Measurements from ENCODE around the gene METTL26.

Gene METTL26

DNA sequence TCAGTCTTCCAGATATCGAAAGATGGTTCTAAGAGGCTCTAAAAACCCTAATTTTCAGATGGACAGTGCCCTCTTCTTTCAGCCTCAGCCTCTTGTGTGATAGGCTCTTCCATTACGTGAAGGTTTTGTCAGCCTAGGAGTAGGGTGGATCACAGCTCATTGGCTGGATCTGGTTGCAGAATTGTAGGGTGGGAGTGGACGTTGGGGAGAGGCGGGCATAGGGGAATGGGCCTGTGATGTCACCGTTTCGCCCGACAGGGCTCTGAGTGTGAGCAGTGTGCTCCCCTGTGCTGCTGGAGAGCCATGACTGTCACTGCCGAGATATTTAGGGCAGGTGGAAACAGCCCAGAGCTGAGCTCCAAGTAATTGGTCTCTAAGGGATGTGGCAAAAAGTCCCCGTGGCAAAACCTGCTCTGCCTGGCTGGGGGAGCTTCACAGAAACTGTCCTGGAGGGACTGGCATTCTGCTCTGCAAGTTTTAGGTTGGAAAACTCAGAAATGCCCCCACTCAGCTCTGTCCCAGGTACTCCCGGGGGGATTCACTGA is 11.5 kb downstream of the METTL26 start:
- Histone ChIP-seq H3K4me3 (ENCODE audit: low read depth in 1 of 2, low read length in 2 of 2) (no peak overlapping the region), H3K4me1 (ENCODE audit: control insufficient read depth in 1 of 2, insufficient read depth in 2 of 2, low read length in 2 of 2) (peaks cover 0 to 4% of the 10 kb centered on the region in 2 donors), H3K27ac (ENCODE audit: low read depth, low read length) (no peak overlapping the region), H3K27me3 (ENCODE audit: control insufficient read depth in 1 of 2, insufficient read depth in 2 of 2, low read length in 2 of 2) (no peaks in the 10 kb centered on the region), H3K9me3 (ENCODE audit: control insufficient read depth in 1 of 2, low read length in 2 of 2) (no peaks in the 10 kb centered on the region), H3K36me3 (ENCODE audit: control insufficient read depth in 1 of 2, insufficient read depth in 2 of 2, low read length in 2 of 2) (peaks cover 0 to 30% of the 10 kb centered on the region in 2 donors), H3K9ac (ENCODE audit: low read depth in 1 of 2, low read length in 2 of 2) (no peak overlapping the region)

DNA sequence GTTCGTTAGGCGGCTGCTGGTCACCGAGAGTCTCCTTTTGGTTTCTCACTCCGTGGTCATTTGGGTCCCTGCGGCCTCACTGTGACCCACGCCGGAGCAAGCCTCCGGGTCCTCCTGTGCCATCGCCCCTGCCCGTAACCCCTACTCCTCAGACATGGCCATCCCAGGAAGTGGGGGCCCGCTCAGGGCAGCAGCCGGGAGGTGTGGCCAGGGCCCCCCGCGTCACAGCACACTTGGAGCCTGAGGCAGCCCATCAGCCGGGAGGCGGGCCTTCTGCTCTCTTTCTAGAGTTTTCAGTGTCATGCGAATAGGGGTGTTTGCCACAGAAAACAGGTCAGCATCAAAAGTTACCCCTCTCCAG is 13.2 kb downstream of the METTL26 start:
- Histone ChIP-seq H3K9me3 (ENCODE audit: control insufficient read depth in 1 of 2, low read length in 2 of 2) (no peaks in the 10 kb centered on the region), H3K4me1 (ENCODE audit: control insufficient read depth in 1 of 2, insufficient read depth in 2 of 2, low read length in 2 of 2) (peaks cover 0 to 4% of the 10 kb centered on the region in 2 donors), H3K36me3 (ENCODE audit: control insufficient read depth in 1 of 2, insufficient read depth in 2 of 2, low read length in 2 of 2) (peaks cover 0 to 29% of the 10 kb centered on the region in 2 donors), H3K9ac (ENCODE audit: low read depth in 1 of 2, low read length in 2 of 2) (no peak overlapping the region), H3K27ac (ENCODE audit: low read depth, low read length) (no peak overlapping the region), H3K27me3 (ENCODE audit: control insufficient read depth in 1 of 2, insufficient read depth in 2 of 2, low read length in 2 of 2) (no peaks in the 10 kb centered on the region), H3K4me3 (ENCODE audit: low read depth in 1 of 2, low read length in 2 of 2) (no peak overlapping the region)

DNA sequence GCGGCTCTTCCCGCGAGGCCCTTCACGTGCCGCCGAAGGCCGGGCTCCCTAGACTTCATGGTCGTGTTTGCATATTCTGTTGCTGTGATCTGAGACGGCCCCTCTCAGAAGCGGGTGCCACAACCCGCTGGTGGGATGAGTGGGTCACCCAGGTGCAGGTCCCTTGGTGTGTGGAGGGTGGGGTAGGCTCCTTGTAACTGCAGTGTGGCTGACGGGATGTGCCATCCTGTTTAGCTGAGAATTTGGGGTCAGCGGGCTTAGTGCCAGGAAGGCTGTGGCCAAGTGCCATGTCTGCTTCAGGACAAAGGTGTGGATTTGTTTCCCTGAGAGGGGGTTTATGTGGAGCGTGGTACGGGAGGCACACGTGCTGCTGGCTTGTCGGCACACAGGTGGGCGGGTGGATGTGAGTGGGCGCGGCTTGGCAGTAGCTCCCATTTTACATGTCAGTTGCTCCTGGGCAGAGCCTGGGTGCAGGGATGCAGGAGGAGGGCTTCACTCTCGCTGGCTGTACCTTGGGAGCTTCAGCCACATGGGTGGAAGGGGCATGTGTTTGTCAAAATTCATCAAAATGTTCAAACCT is 14.5 kb downstream of the METTL26 start:
- peaks cover 0 to 26% of the 10 kb centered on the region in 2 donors for H3K36me3 ChIP-seq (ENCODE audit: control insufficient read depth in 1 of 2, insufficient read depth in 2 of 2, low read length in 2 of 2)

DNA sequence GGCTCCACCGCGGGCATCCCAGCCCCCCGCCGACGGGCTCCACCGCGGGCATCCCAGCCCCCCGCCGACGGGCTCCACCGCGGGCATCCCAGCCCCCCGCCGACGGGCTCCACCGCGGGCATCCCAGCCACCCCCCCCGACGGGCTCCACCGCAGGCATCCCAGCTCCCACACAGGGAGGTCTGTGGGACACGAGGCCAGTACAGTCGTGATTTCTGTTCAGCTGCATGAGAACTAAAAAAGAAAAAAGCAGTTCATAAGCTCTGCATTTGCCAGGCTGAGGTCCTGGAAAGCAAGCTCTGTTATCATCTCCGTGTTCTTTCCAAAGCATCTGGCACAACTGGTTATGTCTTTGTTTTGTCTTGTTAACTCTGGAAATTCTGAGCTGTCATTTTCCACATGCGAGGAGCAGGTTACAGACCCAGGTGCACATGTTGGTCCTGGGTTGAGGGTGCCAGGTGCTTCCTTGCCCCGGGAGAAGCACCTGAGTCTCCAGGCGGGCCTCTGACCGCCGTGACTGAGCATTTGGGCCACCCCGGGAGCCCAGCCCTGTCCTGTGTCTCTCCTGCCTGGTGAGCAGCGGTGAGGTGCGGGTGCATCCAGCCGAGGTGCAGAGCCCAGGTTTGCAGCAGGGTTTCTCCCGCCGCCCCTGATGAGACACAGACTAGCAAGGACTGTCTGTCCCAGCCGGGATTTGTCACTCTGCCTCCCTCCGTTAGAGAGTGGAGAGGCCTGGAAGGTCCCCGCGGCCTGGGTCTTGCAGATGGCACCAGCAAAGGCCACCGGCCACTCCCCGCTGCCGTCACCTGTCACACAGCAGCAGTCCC is 15.2 kb downstream of the METTL26 start:
- Histone ChIP-seq H3K36me3 (ENCODE audit: control insufficient read depth in 1 of 2, insufficient read depth in 2 of 2, low read length in 2 of 2) (peaks cover 0 to 21% of the 10 kb centered on the region in 2 donors), H3K4me3 (ENCODE audit: low read depth in 1 of 2, low read length in 2 of 2) (no peak overlapping the region), H3K9ac (ENCODE audit: low read depth in 1 of 2, low read length in 2 of 2) (no peak overlapping the region), H3K27ac (ENCODE audit: low read depth, low read length) (no peak overlapping the region), H3K4me1 (ENCODE audit: control insufficient read depth in 1 of 2, insufficient read depth in 2 of 2, low read length in 2 of 2) (peaks cover 0 to 4% of the 10 kb centered on the region in 2 donors), H3K27me3 (ENCODE audit: control insufficient read depth in 1 of 2, insufficient read depth in 2 of 2, low read length in 2 of 2) (no peaks in the 10 kb centered on the region), H3K9me3 (ENCODE audit: control insufficient read depth in 1 of 2, low read length in 2 of 2) (no peaks in the 10 kb centered on the region)

More for the DNA sequence above, 14.5 kb downstream of the METTL26 start:
- H3K4me3 ChIP-seq (ENCODE audit: low read depth in 1 of 2, low read length in 2 of 2) = no peak overlapping the region
- H3K9me3 ChIP-seq (ENCODE audit: control insufficient read depth in 1 of 2, low read length in 2 of 2) = no peaks in the 10 kb centered on the region
- H3K27ac ChIP-seq (ENCODE audit: low read depth, low read length) = no peak overlapping the region
- H3K27me3 ChIP-seq (ENCODE audit: control insufficient read depth in 1 of 2, insufficient read depth in 2 of 2, low read length in 2 of 2) = no peaks in the 10 kb centered on the region
- H3K4me1 ChIP-seq (ENCODE audit: control insufficient read depth in 1 of 2, insufficient read depth in 2 of 2, low read length in 2 of 2) = peaks cover 0 to 4% of the 10 kb centered on the region in 2 donors
- H3K9ac ChIP-seq (ENCODE audit: low read depth in 1 of 2, low read length in 2 of 2) = no peak overlapping the region

DNA sequence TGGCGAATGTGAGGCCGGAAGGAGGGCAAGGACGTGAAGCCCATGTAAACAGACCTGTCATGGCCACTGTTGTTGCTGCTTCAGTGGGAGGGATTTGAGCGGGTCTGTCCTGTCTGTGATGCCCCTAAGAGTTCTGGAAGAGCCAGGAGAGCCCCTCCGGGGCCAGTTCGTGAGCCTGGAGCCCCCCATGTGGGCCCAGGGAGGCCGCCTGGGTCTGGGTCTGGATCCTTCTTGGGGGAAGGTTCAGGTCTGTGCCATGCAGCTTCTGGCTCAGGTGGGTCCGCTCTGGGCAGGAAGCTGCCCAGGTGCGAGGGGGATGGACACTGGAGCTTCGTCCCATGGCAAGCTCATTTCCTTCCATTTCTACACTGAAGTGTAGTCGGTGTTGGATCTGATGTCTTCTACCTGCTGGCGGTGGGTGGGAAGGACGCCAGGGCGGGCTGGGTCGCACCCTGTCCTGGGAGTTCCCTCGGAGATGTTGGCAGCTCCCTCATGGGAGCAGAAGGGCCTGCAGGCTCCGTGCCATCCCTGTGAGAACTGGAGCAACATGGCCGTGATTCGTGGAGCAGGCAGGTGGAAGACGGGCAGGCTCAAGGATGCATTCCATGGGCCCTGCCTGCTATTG is 16.5 kb downstream of the METTL26 start:
- Histone ChIP-seq H3K27ac (ENCODE audit: low read depth, low read length) (no peak overlapping the region), H3K4me1 (ENCODE audit: control insufficient read depth in 1 of 2, insufficient read depth in 2 of 2, low read length in 2 of 2) (peaks cover 0 to 4% of the 10 kb centered on the region in 2 donors), H3K36me3 (ENCODE audit: control insufficient read depth in 1 of 2, insufficient read depth in 2 of 2, low read length in 2 of 2) (peaks cover 4 to 23% of the 10 kb centered on the region in 2 donors), H3K9me3 (ENCODE audit: control insufficient read depth in 1 of 2, low read length in 2 of 2) (no peaks in the 10 kb centered on the region), H3K27me3 (ENCODE audit: control insufficient read depth in 1 of 2, insufficient read depth in 2 of 2, low read length in 2 of 2) (no peaks in the 10 kb centered on the region), H3K4me3 (ENCODE audit: low read depth in 1 of 2, low read length in 2 of 2) (no peak overlapping the region), H3K9ac (ENCODE audit: low read depth in 1 of 2, low read length in 2 of 2) (no peak overlapping the region)

DNA sequence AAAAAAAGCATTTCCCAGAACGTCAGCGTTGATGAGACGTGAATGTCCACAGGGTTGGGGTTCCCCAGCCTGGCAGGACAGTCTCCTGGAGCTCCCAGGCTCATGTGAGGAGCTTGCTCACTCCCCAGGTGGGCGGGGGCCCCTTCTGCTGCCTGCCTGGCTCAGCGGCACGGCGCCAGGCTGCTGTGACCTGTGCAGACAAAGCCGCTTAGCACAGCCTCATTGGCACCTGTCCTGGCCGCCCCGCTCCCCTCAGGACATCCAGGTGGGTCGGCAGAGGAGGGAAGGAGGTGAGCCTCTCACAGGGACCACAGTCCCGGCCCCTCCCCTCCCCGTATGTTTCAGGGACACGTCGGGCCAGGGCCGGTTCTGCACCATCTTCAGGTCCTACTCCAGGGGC is 18.2 kb downstream of the METTL26 start:
- Histone ChIP-seq H3K27me3 (ENCODE audit: control insufficient read depth in 1 of 2, insufficient read depth in 2 of 2, low read length in 2 of 2) (no peaks in the 10 kb centered on the region), H3K4me3 (ENCODE audit: low read depth in 1 of 2, low read length in 2 of 2) (no peak overlapping the region), H3K27ac (ENCODE audit: low read depth, low read length) (no peak overlapping the region), H3K36me3 (ENCODE audit: control insufficient read depth in 1 of 2, insufficient read depth in 2 of 2, low read length in 2 of 2) (peaks cover 4 to 33% of the 10 kb centered on the region in 2 donors), H3K4me1 (ENCODE audit: control insufficient read depth in 1 of 2, insufficient read depth in 2 of 2, low read length in 2 of 2) (peaks cover 0 to 4% of the 10 kb centered on the region in 2 donors), H3K9ac (ENCODE audit: low read depth in 1 of 2, low read length in 2 of 2) (no peak overlapping the region), H3K9me3 (ENCODE audit: control insufficient read depth in 1 of 2, low read length in 2 of 2) (no peaks in the 10 kb centered on the region)

DNA sequence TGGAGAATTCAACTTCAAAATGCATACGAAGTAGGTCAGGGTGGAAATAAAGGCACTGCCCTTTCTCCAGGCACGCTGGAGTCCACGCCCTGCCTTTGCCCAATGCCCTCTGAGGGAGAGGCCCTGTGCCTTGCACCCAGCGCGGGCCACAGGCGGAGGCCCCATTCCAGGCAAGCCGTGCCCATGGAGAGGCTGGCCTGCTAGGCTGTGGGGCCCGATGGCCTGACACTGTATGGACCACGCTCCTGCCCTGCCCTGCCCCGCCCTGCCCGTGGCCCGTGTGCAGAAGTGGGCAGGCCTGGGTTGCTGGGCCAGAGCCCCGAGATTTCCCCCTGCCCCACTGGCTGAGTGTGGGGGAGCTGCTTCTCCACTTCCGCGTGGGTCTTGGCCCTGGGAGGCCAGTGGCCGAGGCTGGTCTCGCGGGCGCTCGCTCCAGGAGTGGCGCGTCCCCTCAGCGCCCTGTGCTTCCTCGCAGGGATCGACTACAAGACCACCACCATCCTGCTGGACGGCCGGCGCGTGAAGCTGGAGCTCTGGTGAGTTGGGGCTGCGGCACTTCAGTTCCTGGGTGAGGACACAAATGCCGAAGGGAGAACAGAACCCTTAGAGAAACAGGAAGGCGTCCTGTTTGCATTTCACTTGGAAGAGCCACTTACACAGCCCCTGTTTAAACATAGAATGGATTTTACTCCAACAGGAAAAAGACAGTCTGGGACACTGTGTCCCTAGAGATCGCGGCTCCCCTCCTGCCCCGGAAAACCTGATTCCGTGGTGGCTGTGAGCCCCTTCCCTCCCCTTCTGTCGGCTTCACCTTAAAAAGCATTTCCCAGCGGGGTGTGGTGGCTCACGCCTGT is 19.1 kb downstream of the METTL26 start:
- H3K9ac ChIP-seq (ENCODE audit: low read depth in 1 of 2, low read length in 2 of 2) = no peak overlapping the region
- H3K27me3 ChIP-seq (ENCODE audit: control insufficient read depth in 1 of 2, insufficient read depth in 2 of 2, low read length in 2 of 2) = no peaks in the 10 kb centered on the region
- peaks cover 4 to 33% of the 10 kb centered on the region in 2 donors for H3K36me3 ChIP-seq (ENCODE audit: control insufficient read depth in 1 of 2, insufficient read depth in 2 of 2, low read length in 2 of 2)
- H3K4me3 ChIP-seq (ENCODE audit: low read depth in 1 of 2, low read length in 2 of 2) = no peak overlapping the region
- peaks cover 0 to 4% of the 10 kb centered on the region in 2 donors for H3K4me1 ChIP-seq (ENCODE audit: control insufficient read depth in 1 of 2, insufficient read depth in 2 of 2, low read length in 2 of 2)
- no peak overlapping the region for H3K27ac ChIP-seq (ENCODE audit: low read depth, low read length)
- no peaks in the 10 kb centered on the region for H3K9me3 ChIP-seq (ENCODE audit: control insufficient read depth in 1 of 2, low read length in 2 of 2)

DNA sequence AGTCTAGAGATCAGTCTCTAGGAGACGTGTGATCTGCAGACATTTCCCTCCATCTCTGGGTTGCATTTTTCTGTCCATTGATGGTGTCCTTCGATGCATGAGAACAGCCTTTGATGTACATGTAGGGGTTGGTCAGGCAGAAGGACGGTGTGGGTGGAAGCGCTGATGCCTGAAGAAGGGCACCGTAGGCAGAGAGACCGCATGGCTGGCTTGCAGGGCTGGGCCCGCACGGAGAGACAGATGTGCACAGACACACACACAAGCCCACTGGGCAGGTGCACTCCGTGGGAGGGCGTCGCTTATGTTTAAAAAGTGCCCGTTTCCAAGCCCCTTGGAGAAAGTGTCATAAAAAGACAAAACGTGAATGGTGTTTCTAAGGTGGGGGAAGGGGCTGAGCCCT is 21.0 kb downstream of the METTL26 start:
- Histone ChIP-seq H3K27me3 (ENCODE audit: control insufficient read depth in 1 of 2, insufficient read depth in 2 of 2, low read length in 2 of 2) (no peaks in the 10 kb centered on the region), H3K9ac (ENCODE audit: low read depth in 1 of 2, low read length in 2 of 2) (no peak overlapping the region), H3K4me1 (ENCODE audit: control insufficient read depth in 1 of 2, insufficient read depth in 2 of 2, low read length in 2 of 2) (peaks cover 3 to 12% of the 10 kb centered on the region in 2 donors), H3K9me3 (ENCODE audit: control insufficient read depth in 1 of 2, low read length in 2 of 2) (no peaks in the 10 kb centered on the region), H3K36me3 (ENCODE audit: control insufficient read depth in 1 of 2, insufficient read depth in 2 of 2, low read length in 2 of 2) (peaks cover 4 to 33% of the 10 kb centered on the region in 2 donors), H3K27ac (ENCODE audit: low read depth, low read length) (no peak overlapping the region), H3K4me3 (ENCODE audit: low read depth in 1 of 2, low read length in 2 of 2) (no peak overlapping the region)

DNA sequence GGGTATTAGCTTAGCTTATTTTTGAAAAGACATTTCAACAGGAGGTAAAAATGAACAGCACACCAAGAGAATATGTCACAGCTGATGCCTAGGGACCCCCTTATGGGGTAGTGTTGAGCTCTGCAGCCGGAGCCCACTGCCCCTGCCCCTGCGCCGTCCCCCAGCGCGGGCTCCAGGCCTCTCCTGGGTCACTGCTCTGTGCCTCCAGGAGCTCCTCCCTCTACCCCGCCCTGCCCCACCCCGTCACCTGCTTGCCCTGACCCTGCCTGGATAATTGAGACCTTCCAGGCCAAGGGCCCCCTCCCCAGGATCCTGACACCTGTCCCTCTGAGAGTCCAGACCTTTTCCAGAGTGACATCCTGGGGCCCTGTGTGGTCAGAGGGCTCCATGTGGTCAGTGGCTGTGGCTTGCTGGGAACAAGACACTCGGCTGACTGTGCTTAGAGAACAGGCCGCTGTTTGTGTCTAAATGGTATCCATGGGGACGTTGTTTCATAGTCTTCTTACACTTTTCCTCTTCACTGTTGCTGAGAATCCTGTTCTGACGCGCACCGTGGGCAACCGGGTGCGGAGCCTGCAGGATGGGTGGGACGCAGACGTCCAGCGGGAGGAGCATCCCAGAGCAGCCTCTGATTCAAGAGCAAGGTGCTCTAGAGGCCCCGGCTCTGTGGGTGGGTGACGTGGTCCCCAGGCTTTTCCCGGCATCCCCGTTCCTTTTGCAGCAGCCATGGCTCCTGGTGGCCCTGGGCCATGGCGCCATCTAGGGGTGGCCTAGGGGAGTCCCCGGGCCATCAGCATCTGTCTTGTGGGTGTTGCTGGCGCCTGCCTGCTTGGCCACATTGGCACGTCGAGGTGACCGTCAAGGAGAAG is 25.4 kb downstream of the METTL26 start:
- Histone ChIP-seq H3K27ac (ENCODE audit: low read depth, low read length) (no peak overlapping the region), H3K9me3 (ENCODE audit: control insufficient read depth in 1 of 2, low read length in 2 of 2) (no peaks in the 10 kb centered on the region), H3K4me3 (ENCODE audit: low read depth in 1 of 2, low read length in 2 of 2) (no peak overlapping the region), H3K4me1 (ENCODE audit: control insufficient read depth in 1 of 2, insufficient read depth in 2 of 2, low read length in 2 of 2) (peaks cover 4 to 13% of the 10 kb centered on the region in 2 donors), H3K27me3 (ENCODE audit: control insufficient read depth in 1 of 2, insufficient read depth in 2 of 2, low read length in 2 of 2) (no peaks in the 10 kb centered on the region), H3K36me3 (ENCODE audit: control insufficient read depth in 1 of 2, insufficient read depth in 2 of 2, low read length in 2 of 2) (peaks cover 4 to 17% of the 10 kb centered on the region in 2 donors), H3K9ac (ENCODE audit: low read depth in 1 of 2, low read length in 2 of 2) (no peak overlapping the region)
